IMR-90 (cell line): ENCODE measurements around the gene DRD5. TPM values are rescaled to one million over a fixed set of nuclear protein-coding genes. Genes with fewer than 3 reads are reported as not detected.
"Not testable (repeated sequence)": the region's sequence is repeated elsewhere in the genome, so short reads cannot be mapped to it uniquely, and the experiment has no call there.

Experiments used
- ATAC-seq: fragments of 200-7000 bp; cut with Tn5 transposase; 2 replicates; pipeline ENCODE4 v1.9.1; 2020; ENCODE audit warnings: low read depth, mild to moderate bottlenecking, moderate library complexity
- BruUV-seq: library from RNA; stranded (reverse); fragments of 400-500 nt; replicated peaks from 2 replicates; lab custom pipeline; 2021; lab: Mats Ljungman, UMichigan
- CTCF ChIA-PET: fragments of 300-600 bp; formaldehyde crosslinking; extraction: SDS; loops from one replicate; lab custom pipeline; 2021; ENCODE audit warnings: antibody characterized with exemption; lab: Yijun Ruan, JAX
- POLR2A ChIA-PET: fragments of 300-600 bp; sonication (Branson Sonifier 250); formaldehyde crosslinking; loops from one replicate; lab custom pipeline; 2022; ENCODE audit warnings: antibody characterized with exemption; ENCODE audit not compliant: unreplicated experiment; lab: Charles Lee
- DNase-seq: peaks from one replicate; pipeline ENCODE4 v3.0.0; 2013
- H2AFZ ChIP-seq: replicated peaks from 2 replicates; pipeline ENCODE3; 2013; ENCODE audit warnings: low read length, mild to moderate bottlenecking; ENCODE audit not compliant: poor library complexity
- H2AK5ac ChIP-seq: 2 replicates; pipeline ENCODE4 v1.6.1; 2013; ENCODE audit warnings: low read depth, low read length, inconsistent platforms
- H2AK9ac ChIP-seq: replicated peaks from 2 replicates; pipeline ENCODE3; 2013; ENCODE audit warnings: mild to moderate bottlenecking, low read depth, low read length, moderate library complexity; ENCODE audit not compliant: poor library complexity
- H2BK120ac ChIP-seq: 2 replicates; pipeline ENCODE4 v1.6.1; 2013; ENCODE audit warnings: low read depth, low read length, inconsistent platforms
- H2BK15ac ChIP-seq: 3 replicates; pipeline ENCODE4 v1.6.1; 2013; ENCODE audit warnings: low read depth, low read length, inconsistent platforms
- H2BK20ac ChIP-seq: 2 replicates; pipeline ENCODE4 v1.6.1; 2013; ENCODE audit warnings: low read depth, mild to moderate bottlenecking, inconsistent platforms, low read length, moderate library complexity
- H2BK5ac ChIP-seq: 2 replicates; pipeline ENCODE4 v1.6.1; 2013; ENCODE audit warnings: mild to moderate bottlenecking, low read depth, low read length, inconsistent platforms; ENCODE audit not compliant: poor library complexity, severe bottlenecking
- H3K14ac ChIP-seq: replicated peaks from 2 replicates; pipeline ENCODE4 v1.6.1; 2013; ENCODE audit warnings: low read depth, low read length, inconsistent platforms
- H3K18ac ChIP-seq: 2 replicates; pipeline ENCODE4 v1.6.1; 2013; ENCODE audit warnings: low read depth, low read length, control low read depth
- H3K23ac ChIP-seq: 2 replicates; pipeline ENCODE4 v1.6.1; 2013; ENCODE audit warnings: low read depth, low read length, inconsistent platforms
- H3K27ac ChIP-seq: 2 replicates; pipeline ENCODE4 v1.5.1; 2013; ENCODE audit warnings: mild to moderate bottlenecking, control low read depth, low read length; ENCODE audit not compliant: insufficient read depth
- H3K27me3 ChIP-seq: 2 replicates; pipeline ENCODE4 v1.6.1; 2013; ENCODE audit warnings: low read length; ENCODE audit not compliant: control insufficient read depth, insufficient read depth
- H3K36me3 ChIP-seq: 2 replicates; pipeline ENCODE4 v1.6.1; 2013; ENCODE audit warnings: low read length, mixed read lengths; ENCODE audit not compliant: control insufficient read depth, insufficient read depth
- H3K4ac ChIP-seq: 2 replicates; pipeline ENCODE4 v1.6.1; 2013; ENCODE audit warnings: low read depth, low read length, inconsistent platforms
- H3K4me1 ChIP-seq: 2 replicates; pipeline ENCODE4 v1.6.1; 2013; ENCODE audit warnings: low read length, mixed read lengths; ENCODE audit not compliant: control insufficient read depth, insufficient read depth
- H3K4me2 ChIP-seq: 2 replicates; pipeline ENCODE4 v1.6.1; 2013; ENCODE audit warnings: low read depth, mild to moderate bottlenecking, control low read depth, low read length, moderate library complexity
- H3K4me3 ChIP-seq: 2 replicates; pipeline ENCODE4 v1.5.1; 2013; ENCODE audit warnings: low read depth, mild to moderate bottlenecking, control low read depth, low read length, moderate library complexity; ENCODE audit not compliant: insufficient read depth
- H3K56ac ChIP-seq: 2 replicates; pipeline ENCODE4 v1.6.1; 2013; ENCODE audit warnings: low read length, inconsistent platforms; ENCODE audit not compliant: insufficient read depth; ENCODE audit errors: extremely low read depth
- H3K79me1 ChIP-seq, 2 experiments: 2 replicates each; pipeline ENCODE4 v1.6.1; 2013; ENCODE audit warnings: low read length in 2 of 2, inconsistent platforms in 1 of 2, low read depth in 1 of 2
- H3K9ac ChIP-seq: 2 replicates; pipeline ENCODE4 v1.6.1; 2013; ENCODE audit warnings: low read depth, low read length, control low read depth
- H3K9me1 ChIP-seq: 2 replicates; pipeline ENCODE4 v1.6.1; 2013; ENCODE audit warnings: low read length, inconsistent platforms; ENCODE audit not compliant: insufficient read depth
- H3K9me3 ChIP-seq: 2 replicates; pipeline ENCODE4 v1.6.1; 2013; ENCODE audit warnings: low read length; ENCODE audit not compliant: control insufficient read depth, insufficient read depth
- H4K20me1 ChIP-seq: 2 replicates; pipeline ENCODE4 v1.6.1; 2013; ENCODE audit warnings: low read length, inconsistent platforms; ENCODE audit not compliant: insufficient read depth
- H4K5ac ChIP-seq: 2 replicates; pipeline ENCODE4 v1.6.1; 2013; ENCODE audit warnings: mild to moderate bottlenecking, low read depth, low read length, control low read depth
- H4K8ac ChIP-seq, 2 experiments: 2 replicates each; pipeline ENCODE4 v1.6.1; 2013; ENCODE audit warnings: low read depth in 2 of 2, low read length in 2 of 2, control low read depth in 1 of 2, inconsistent platforms in 1 of 2
- H4K91ac ChIP-seq: 2 replicates; pipeline ENCODE4 v1.6.1; 2013; ENCODE audit warnings: low read depth, low read length, inconsistent platforms; ENCODE audit not compliant: insufficient read depth
- whole genome bisulfite sequencing, 2 experiments: methylation state at CpG; one replicate each; pipeline versions ENCODE4 v1.1.5 to v1.1.7; 2013; ENCODE audit warnings: missing lambda C conversion rate in 2 of 2; ENCODE audit not compliant: insufficient read length in 1 of 2; ENCODE audit errors: extremely low coverage in 2 of 2; 5-methylcytosine and 5-hydroxymethylcytosine counted together
- dilution Hi-C: fragments of 300-500 bp; cut with HindIII; formaldehyde crosslinking; loops from one replicate; pipeline ENCODE4 v1.14.3; 2018; ENCODE audit warnings: low sequenced_read_pairs; ENCODE audit not compliant: unreplicated experiment
- in situ Hi-C: fragments of 300-500 bp; cut with MboI; formaldehyde crosslinking; loops from 3 replicates; pipeline ENCODE4 v1.14.3; 2019; ENCODE audit warnings: low sequenced_read_pairs, inconsistent platforms, mixed read lengths
- intact Hi-C: fragments of 100-400 bp; cut with micrococcal nuclease; formaldehyde crosslinking; loops from 2 replicates; pipeline ENCODE4 v1.10.0; 2022
- polyA plus RNA-seq, 3 experiments: library from polyadenylated mRNA; depleted of rRNA; stranded (reverse); fragments of >200 nt; gene quantifications; 2 replicates each; pipeline ENCODE4 v1.2.3, GENCODE V29; 2012; ENCODE audit warnings: low replicate concordance in 1 of 3
- total RNA-seq: library from RNA; depleted of rRNA; stranded (reverse); fragments of >200 nt; gene quantifications from 2 replicates; pipeline ENCODE4 v1.2.3, GENCODE V29; 2012

Gene DRD5
- total and polyA plus RNA-seq, 2 of the 4 experiments (the other 2 are of a cell fraction): not detected

DNA sequence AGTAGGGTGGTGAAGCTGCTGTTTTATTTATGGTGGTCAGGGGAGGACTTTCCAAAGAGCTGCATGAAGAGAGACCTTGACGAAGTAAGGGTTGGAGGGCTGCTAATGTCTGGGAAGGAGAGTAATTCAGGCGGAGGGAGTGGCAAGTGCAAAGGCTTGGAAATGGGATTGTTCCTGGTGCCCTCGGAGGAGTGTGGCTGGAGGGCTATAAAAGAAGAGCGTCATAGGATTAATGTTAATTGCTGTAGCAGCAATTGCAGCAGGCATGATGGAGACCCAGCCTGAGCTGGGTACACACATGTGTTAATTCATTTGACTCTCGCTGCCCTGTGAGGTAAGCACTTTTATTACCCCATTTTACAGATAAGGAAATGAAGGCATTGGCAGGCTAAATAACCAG lies 4.5 kb downstream of the DRD5 start:
- H3K4me3 ChIP-seq, H4K8ac ChIP-seq, ATAC-seq, BruUV-seq, H3K9me3 ChIP-seq, intact Hi-C loops, H3K9ac ChIP-seq, H3K23ac ChIP-seq, H4K20me1 ChIP-seq, H3K9me1 ChIP-seq, H2AFZ ChIP-seq, H3K4ac ChIP-seq, POLR2A ChIA-PET, CTCF ChIA-PET, in situ Hi-C loops, H2BK5ac ChIP-seq, H3K14ac ChIP-seq, H2BK20ac ChIP-seq, H2BK120ac ChIP-seq, H2BK15ac ChIP-seq, H2AK9ac ChIP-seq, H3K27me3 ChIP-seq, DNase-seq, H3K18ac ChIP-seq, H4K5ac ChIP-seq, H3K56ac ChIP-seq, H4K91ac ChIP-seq, H3K27ac ChIP-seq, H3K79me1 ChIP-seq, dilution Hi-C loops, H3K36me3 ChIP-seq, H3K4me1 ChIP-seq, H2AK5ac ChIP-seq, H3K4me2 ChIP-seq: not testable (repeated sequence)
- 57% methylated on average over 3 of the region's 5 CpGs; no CpG with 5 or more reads in 1 of the 2 experiments for WGBS, 2 experiments
